HepG2 (cell line): ENCODE measurements around the gene XRCC3. TPM values are rescaled to one million over a fixed set of nuclear protein-coding genes. Genes with fewer than 3 reads are reported as not detected.

Experiments
- AGO1 ChIP-seq: fragments of 200-400 bp; formaldehyde crosslinking; IDR thresholded peaks from 2 replicates; pipeline ENCODE4 v1.6.1; 2017; ENCODE audit warnings: mild to moderate bottlenecking, low read depth, low read length, moderate library complexity; ENCODE audit not compliant: poor library complexity, severe bottlenecking
- EP300 ChIP-seq, 3 experiments: sonication (generic) in 1 of 3; formaldehyde crosslinking in 1 of 3; IDR thresholded peaks; 2 replicates each; pipeline versions ENCODE4 v1.5.1 to v1.6.1; 2011 to 2020; ENCODE audit warnings: low read depth in 2 of 3, low read length in 2 of 3, borderline replicate concordance in 1 of 3, improper control_type of control experiment in 1 of 3, mild to moderate bottlenecking in 1 of 3, missing genetic modification reagents in 1 of 3, moderate library complexity in 1 of 3
- GTF3A ChIP-seq: sonication (generic); formaldehyde crosslinking; conservative IDR thresholded peaks from 2 replicates; pipeline ENCODE4 v1.4.0; 2020; ENCODE audit warnings: mild to moderate bottlenecking, missing genetic modification reagents
- IRF2 ChIP-seq: IDR thresholded peaks from 2 replicates; pipeline ENCODE4 v1.6.1; 2018; ENCODE audit warnings: missing genetic modification reagents, missing compliant biosample characterization
- LBX2 ChIP-seq: sonication (generic); formaldehyde crosslinking; IDR thresholded peaks from 2 replicates; pipeline ENCODE4 v1.5.0; 2020; ENCODE audit warnings: missing genetic modification reagents, mild to moderate bottlenecking, borderline replicate concordance
- MIXL1 ChIP-seq: IDR thresholded peaks from 2 replicates; pipeline ENCODE4 v1.6.1; 2016
- NR2C2 ChIP-seq: sonication (generic); formaldehyde crosslinking; IDR thresholded peaks from 2 replicates; pipeline ENCODE4 v1.4.0; 2020; ENCODE audit warnings: missing genetic modification reagents, mild to moderate bottlenecking, moderate library complexity, borderline replicate concordance
- PBX2 ChIP-seq: IDR thresholded peaks from 2 replicates; pipeline ENCODE4 v1.6.1; 2016; ENCODE audit warnings: control low read depth
- PCBP1 ChIP-seq: fragments of 200-400 bp; formaldehyde crosslinking; IDR thresholded peaks from 2 replicates; pipeline ENCODE4 v1.6.1; 2017; ENCODE audit warnings: mild to moderate bottlenecking, low read depth, low read length, borderline replicate concordance
- SRSF4 ChIP-seq: fragments of 200-400 bp; formaldehyde crosslinking; IDR thresholded peaks from one replicate; pipeline ENCODE4 v1.6.1; 2018; ENCODE audit warnings: mild to moderate bottlenecking, low read depth, low read length, moderate library complexity; ENCODE audit not compliant: poor library complexity, severe bottlenecking
- SUZ12 ChIP-seq: fragments of 150-350 bp; IDR thresholded peaks from 2 replicates; pipeline ENCODE4 v1.6.1; 2014; ENCODE audit warnings: low read depth, low read length
- TBL1XR1 ChIP-seq: fragments of 150-350 bp; IDR thresholded peaks from 2 replicates; pipeline ENCODE4 v1.6.1; 2014; ENCODE audit warnings: borderline replicate concordance, low read length; ENCODE audit not compliant: partially characterized antibody
- THRA ChIP-seq: sonication (generic); formaldehyde crosslinking; IDR thresholded peaks from 2 replicates; pipeline ENCODE4 v1.4.0; 2020; ENCODE audit warnings: missing genetic modification reagents, borderline replicate concordance
- YEATS4 ChIP-seq: sonication (generic); formaldehyde crosslinking; IDR thresholded peaks from 2 replicates; pipeline ENCODE4 v1.4.0; 2020; ENCODE audit warnings: missing genetic modification reagents, borderline replicate concordance
- YY1 ChIP-seq: IDR thresholded peaks from 2 replicates; pipeline ENCODE4 v1.6.1; 2011; ENCODE audit warnings: low read length, low read depth, moderate library complexity, mild to moderate bottlenecking; ENCODE audit not compliant: insufficient read depth, insufficient replicate concordance
- ZNF10 ChIP-seq: sonication (generic); formaldehyde crosslinking; IDR thresholded peaks from 2 replicates; pipeline ENCODE4 v1.4.0; 2020; ENCODE audit warnings: mild to moderate bottlenecking, low read depth, missing genetic modification reagents, borderline replicate concordance
- ZNF264 ChIP-seq: sonication (generic); formaldehyde crosslinking; IDR thresholded peaks from 2 replicates; pipeline ENCODE4 v1.4.0; 2020; ENCODE audit warnings: missing genetic modification reagents
- polyA plus RNA-seq, 8 experiments: library from polyadenylated mRNA; depleted of rRNA in 3 of 8; stranded (reverse) in 7 of 8; unstranded in 1 of 8; fragments of >200 nt; fragmentation: Illumina TruSeq in 4 of 8; extraction: Trizol in 4 of 8; gene quantifications; 2 replicates each; pipeline versions ENCODE4 v1.2.1 to v1.2.3, GENCODE V29; 2011 to 2016; ENCODE audit warnings: low read depth in 4 of 8, missing spikeins in 1 of 8, mixed read lengths in 1 of 8; ENCODE audit not compliant: insufficient read depth in 1 of 8
- total RNA-seq, 5 experiments: library from RNA; depleted of rRNA; stranded (reverse); fragments of >200 nt; fragmentation: Illumina TruSeq; extraction: Trizol; gene quantifications; 2 replicates each; pipeline ENCODE4 v1.2.3, GENCODE V29; 2016; ENCODE audit warnings: low read depth in 1 of 5
- TF ChIP-seq, protein P1 (sequence below): sonication (generic); formaldehyde crosslinking; IDR thresholded peaks from 2 replicates; pipeline ENCODE4 v1.9.0; 2021; ENCODE audit warnings: missing genetic modification reagents, mild to moderate bottlenecking, borderline replicate concordance
- TF ChIP-seq, protein P2 (sequence below): sonication (generic); formaldehyde crosslinking; IDR thresholded peaks from 2 replicates; pipeline ENCODE4 v1.5.1; 2020; ENCODE audit warnings: mild to moderate bottlenecking, moderate library complexity, missing genetic modification reagents
- TF ChIP-seq, protein P3 (sequence below): sonication (generic); formaldehyde crosslinking; IDR thresholded peaks from 2 replicates; pipeline ENCODE4 v1.4.0; 2020; ENCODE audit warnings: missing genetic modification reagents

XRCC3 gene
- total and polyA plus RNA-seq, 2 of the 13 experiments (the other 11 are each of a cell fraction or from before 2014, with no cell fraction given): 5.4 to 25.8 TPM

DNA sequence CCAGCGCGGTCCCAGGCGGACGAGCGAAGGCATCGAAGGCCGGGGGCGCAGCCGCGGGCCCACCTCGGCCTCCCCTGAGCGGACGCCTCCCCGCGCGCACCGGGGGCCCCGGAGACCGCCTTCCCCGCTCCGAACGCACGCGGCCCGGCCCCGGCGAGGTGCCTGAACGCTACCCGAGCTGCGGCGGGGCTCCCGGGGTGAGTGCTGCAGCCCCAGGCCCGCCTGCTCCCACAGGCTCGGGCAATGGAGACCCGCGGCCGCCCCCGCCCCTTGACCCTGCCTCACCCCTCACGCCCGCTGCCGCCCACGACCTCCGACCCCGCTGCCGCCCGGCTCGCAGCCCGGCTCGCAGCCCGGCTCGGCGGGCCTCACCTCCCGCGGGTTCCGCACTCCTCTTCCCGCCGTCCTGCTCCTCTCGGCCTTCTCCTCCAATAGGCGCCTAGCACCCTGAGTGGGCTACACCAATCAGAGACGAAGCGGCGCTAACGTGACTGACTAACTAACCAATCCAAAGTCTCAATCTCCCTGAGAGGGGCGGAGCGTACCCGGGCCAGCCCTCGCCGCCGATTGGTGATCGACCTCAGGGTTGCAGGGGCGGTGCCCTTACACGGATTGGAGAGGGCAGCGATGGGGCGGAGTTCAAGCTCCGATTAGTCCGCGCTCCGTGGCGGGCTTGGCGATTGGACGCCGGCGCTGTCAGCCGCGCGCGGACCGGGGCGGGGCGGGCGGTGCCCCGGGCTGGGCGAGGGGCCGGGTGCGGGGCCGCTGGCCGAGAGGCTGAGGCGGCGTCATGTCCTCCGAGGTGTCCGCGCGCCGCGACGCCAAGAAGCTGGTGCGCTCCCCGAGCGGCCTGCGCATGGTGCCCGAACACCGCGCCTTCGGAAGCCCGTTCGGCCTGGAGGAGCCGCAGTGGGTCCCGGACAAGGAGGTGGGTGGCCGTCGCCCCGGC is at the start of gene XRCC3, which contains the start of gene ZFYVE21 (continued):
- TF ChIP-seq SRSF4 (no peak), IRF2 (CRISPR knock-in tag) (0 out of 2 replicates have a peak, but pooled peaks have one; percentile 45), AGO1 (no peak), THRA (no peak), MIXL1 (no peak), ZNF10 (CRISPR knock-in tag) (no peak), EP300 (IDR thresholded peaks at IDR 0.05; ENCODE audit: low read depth in 2 of 2, low read length in 2 of 2) (no peak), EP300 (CRISPR knock-in tag; IDR thresholded peaks at IDR 0.05; ENCODE audit: borderline replicate concordance) (no peak; the same call in 1 of the 2 replicates), PBX2 (CRISPR knock-in tag) (peak; percentile 87), YY1 (peak; percentile 67), TBL1XR1 (no peak), SUZ12 (no peak), GTF3A (no peak), NR2C2 (CRISPR knock-in tag) (peak; percentile 93), YEATS4 (CRISPR knock-in tag) (peak; percentile 51; the same call in 1 of the 2 replicates), ZNF264 (CRISPR knock-in tag) (no peak), LBX2 (peak; percentile 36; the same call in 1 of the 2 replicates), PCBP1 (0 out of 2 replicates have a peak, but pooled peaks have one; percentile 80)
- TF ChIP-seq, protein P1, sequence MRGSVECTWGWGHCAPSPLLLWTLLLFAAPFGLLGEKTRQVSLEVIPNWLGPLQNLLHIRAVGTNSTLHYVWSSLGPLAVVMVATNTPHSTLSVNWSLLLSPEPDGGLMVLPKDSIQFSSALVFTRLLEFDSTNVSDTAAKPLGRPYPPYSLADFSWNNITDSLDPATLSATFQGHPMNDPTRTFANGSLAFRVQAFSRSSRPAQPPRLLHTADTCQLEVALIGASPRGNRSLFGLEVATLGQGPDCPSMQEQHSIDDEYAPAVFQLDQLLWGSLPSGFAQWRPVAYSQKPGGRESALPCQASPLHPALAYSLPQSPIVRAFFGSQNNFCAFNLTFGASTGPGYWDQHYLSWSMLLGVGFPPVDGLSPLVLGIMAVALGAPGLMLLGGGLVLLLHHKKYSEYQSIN (CRISPR knock-in tag): no peak
- TF ChIP-seq, protein P2, sequence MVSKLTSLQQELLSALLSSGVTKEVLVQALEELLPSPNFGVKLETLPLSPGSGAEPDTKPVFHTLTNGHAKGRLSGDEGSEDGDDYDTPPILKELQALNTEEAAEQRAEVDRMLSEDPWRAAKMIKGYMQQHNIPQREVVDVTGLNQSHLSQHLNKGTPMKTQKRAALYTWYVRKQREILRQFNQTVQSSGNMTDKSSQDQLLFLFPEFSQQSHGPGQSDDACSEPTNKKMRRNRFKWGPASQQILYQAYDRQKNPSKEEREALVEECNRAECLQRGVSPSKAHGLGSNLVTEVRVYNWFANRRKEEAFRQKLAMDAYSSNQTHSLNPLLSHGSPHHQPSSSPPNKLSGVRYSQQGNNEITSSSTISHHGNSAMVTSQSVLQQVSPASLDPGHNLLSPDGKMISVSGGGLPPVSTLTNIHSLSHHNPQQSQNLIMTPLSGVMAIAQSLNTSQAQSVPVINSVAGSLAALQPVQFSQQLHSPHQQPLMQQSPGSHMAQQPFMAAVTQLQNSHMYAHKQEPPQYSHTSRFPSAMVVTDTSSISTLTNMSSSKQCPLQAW: no peak
- TF ChIP-seq, protein P3, sequence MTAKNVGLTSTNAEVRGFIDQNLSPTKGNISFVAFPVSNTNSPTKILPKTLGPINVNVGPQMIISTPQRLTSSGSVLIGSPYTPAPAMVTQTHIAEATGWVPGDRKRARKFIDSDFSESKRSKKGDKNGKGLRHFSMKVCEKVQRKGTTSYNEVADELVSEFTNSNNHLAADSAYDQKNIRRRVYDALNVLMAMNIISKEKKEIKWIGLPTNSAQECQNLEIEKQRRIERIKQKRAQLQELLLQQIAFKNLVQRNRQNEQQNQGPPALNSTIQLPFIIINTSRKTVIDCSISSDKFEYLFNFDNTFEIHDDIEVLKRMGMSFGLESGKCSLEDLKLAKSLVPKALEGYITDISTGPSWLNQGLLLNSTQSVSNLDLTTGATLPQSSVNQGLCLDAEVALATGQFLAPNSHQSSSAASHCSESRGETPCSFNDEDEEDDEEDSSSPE (CRISPR knock-in tag): peak; percentile 98
